Measurements from ENCODE around the gene UQCR10. TPM values are rescaled to one million over a fixed set of nuclear protein-coding genes. Genes with fewer than 3 reads are reported as not detected.

UQCR10 gene
- total and polyA plus RNA-seq, 2 of the 4 experiments (the other 2 are of a cell fraction): 103 to 260 TPM

GRCh38 chr22:29737251-29738117 is 29.7 kb upstream of the UQCR10 start (continued):
- TF ChIP-seq CEBPB (IDR thresholded peaks at IDR 0.05; ENCODE audit: low read depth, low read length): no peak

DNA sequence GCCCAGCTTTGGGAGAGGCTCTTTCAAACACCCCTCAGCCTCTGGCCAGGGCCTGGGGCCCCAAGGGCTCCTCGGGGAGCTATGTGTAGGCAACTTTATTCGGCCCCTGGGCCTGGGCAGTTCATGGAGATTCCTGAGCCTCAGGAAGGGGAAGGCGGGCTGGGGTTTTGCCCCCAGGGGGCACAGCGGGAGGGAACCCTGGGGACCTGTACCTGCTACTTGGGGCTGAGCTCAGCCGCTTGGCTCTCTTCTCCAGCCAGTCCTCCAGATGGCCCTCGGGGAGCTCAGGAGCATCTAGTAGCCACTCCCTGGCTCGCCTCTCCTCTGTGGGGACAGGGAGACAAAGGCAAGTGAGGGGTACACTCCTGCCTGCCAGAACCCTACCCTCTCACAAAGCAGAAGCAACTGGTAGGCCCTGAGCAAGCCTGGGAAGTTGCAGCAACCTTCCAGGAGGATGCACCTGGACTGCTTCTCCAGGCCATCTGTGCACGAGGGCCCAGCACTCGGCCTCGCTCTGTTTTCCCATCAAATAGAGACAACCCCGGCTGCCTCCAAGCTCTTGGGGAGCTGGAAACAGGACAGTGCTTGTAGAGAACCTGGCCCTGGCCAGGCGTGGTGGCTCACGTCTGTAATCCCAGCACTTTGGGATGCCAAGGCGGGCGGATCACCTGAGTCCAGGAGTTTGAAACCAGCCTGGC is 28.9 kb upstream of the UQCR10 start:
- Histone ChIP-seq H3K27me3 (ENCODE audit: control insufficient read depth, insufficient read depth, low read length) (no peaks in the 10 kb centered on the region), H4K8ac (ENCODE audit: low read depth in 2 of 2, low read length in 2 of 2) (no peak overlapping the region), H4K91ac (ENCODE audit: insufficient read depth, low read depth, low read length) (no peak overlapping the region), H4K5ac (ENCODE audit: low read depth, low read length) (no peak overlapping the region), H3K4me3 (ENCODE audit: insufficient read depth, low read depth, low read length) (no peak overlapping the region), H3K18ac (ENCODE audit: low read depth, low read length) (no peak overlapping the region), H2AK5ac (ENCODE audit: low read depth, low read length) (no peak overlapping the region), H2BK120ac (ENCODE audit: low read depth, low read length) (no peak overlapping the region), H3K9me1 (ENCODE audit: insufficient read depth, low read length) (no peaks in the 10 kb centered on the region), H3K9ac (ENCODE audit: low read depth, low read length) (no peak overlapping the region), H2BK20ac (ENCODE audit: low read depth, low read length) (no peak overlapping the region), H3K4me2 (ENCODE audit: low read depth, low read length) (no peak overlapping the region), H2AFZ (replicated peaks; ENCODE audit: low read length, poor library complexity) (no peak overlapping the region), H4K20me1 (ENCODE audit: insufficient read depth, low read length) (no peaks in the 10 kb centered on the region), H3K23ac (ENCODE audit: low read depth, low read length) (no peak overlapping the region), H3K56ac (ENCODE audit: extremely low read depth, insufficient read depth, low read length) (no peak overlapping the region), H2BK5ac (ENCODE audit: low read depth, low read length, poor library complexity, severe bottlenecking) (no peak overlapping the region), H2AK9ac (replicated peaks; ENCODE audit: low read depth, low read length, poor library complexity) (no peak overlapping the region), H3K79me1 (ENCODE audit: low read depth in 1 of 2, low read length in 2 of 2) (no peaks in the 10 kb centered on the region), H3K9me3 (ENCODE audit: control insufficient read depth, insufficient read depth, low read length) (no peaks in the 10 kb centered on the region), H3K36me3 (ENCODE audit: control insufficient read depth, insufficient read depth, low read length) (peaks cover 16% of the 10 kb centered on the region), H2BK15ac (ENCODE audit: low read depth, low read length) (no peak overlapping the region), H3K4me1 (ENCODE audit: control insufficient read depth, insufficient read depth, low read length) (no peaks in the 10 kb centered on the region), H3K14ac (replicated peaks; ENCODE audit: low read depth, low read length) (no peak overlapping the region), H3K27ac (ENCODE audit: insufficient read depth, low read length) (no peak overlapping the region), H3K4ac (ENCODE audit: low read depth, low read length) (no peak overlapping the region)
- POLR2A ChIA-PET (ENCODE audit: unreplicated experiment): no interaction called here
- dilution Hi-C loops (cut with HindIII; ENCODE audit: low sequenced_read_pairs, unreplicated experiment) (no loop called here), in situ Hi-C loops (cut with MboI; ENCODE audit: low sequenced_read_pairs) (no loop called here), intact Hi-C loops (cut with micrococcal nuclease) (no loop called here)
- no TSS peak for BruUV-seq (replicated peaks)
- TF ChIP-seq RAD21 (IDR thresholded peaks at IDR 0.05; ENCODE audit: low read length) (no peak), CHD1 (IDR thresholded peaks at IDR 0.05; ENCODE audit: low read depth, low read length) (no peak), MXI1 (IDR thresholded peaks at IDR 0.05; ENCODE audit: borderline replicate concordance, low read depth, low read length) (no peak), SMC3 (IDR thresholded peaks at IDR 0.05; ENCODE audit: low read depth, low read length) (no peak), RFX5 (IDR thresholded peaks at IDR 0.05; ENCODE audit: low read depth, low read length) (no peak), CTCF (conservative IDR thresholded peaks at IDR 0.05; ENCODE audit: low read depth, low read length) (no peak), MAFK (IDR thresholded peaks at IDR 0.05; ENCODE audit: low read depth, low read length) (no peak), CEBPB (IDR thresholded peaks at IDR 0.05; ENCODE audit: low read depth, low read length) (no peak), NFE2L2 (IDR thresholded peaks at IDR 0.05; ENCODE audit: low read depth, low read length) (no peak), BHLHE40 (IDR thresholded peaks at IDR 0.05; ENCODE audit: low read depth, low read length) (no peak), MAZ (IDR thresholded peaks at IDR 0.05; ENCODE audit: borderline replicate concordance, low read depth, low read length) (no peak)
- TF ChIP-seq, protein P1, sequence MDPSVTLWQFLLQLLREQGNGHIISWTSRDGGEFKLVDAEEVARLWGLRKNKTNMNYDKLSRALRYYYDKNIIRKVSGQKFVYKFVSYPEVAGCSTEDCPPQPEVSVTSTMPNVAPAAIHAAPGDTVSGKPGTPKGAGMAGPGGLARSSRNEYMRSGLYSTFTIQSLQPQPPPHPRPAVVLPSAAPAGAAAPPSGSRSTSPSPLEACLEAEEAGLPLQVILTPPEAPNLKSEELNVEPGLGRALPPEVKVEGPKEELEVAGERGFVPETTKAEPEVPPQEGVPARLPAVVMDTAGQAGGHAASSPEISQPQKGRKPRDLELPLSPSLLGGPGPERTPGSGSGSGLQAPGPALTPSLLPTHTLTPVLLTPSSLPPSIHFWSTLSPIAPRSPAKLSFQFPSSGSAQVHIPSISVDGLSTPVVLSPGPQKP (IDR thresholded peaks at IDR 0.05; ENCODE audit: borderline replicate concordance, low read depth, low read length): no peak
- DNase-seq (no peak), ATAC-seq (ENCODE audit: low read depth) (no peak)
- CTCF ChIA-PET: no interaction called here
- 79% methylated on average over 4 of the region's 15 CpGs; no CpG with 5 or more reads in 1 of the 2 experiments for WGBS, 2 experiments (ENCODE audit: extremely low coverage in 2 of 2, insufficient read length in 1 of 2)
